GM12874 (cell line): ENCODE data around the gene SCGB2B2.

Experiments used
- CTCF ChIP-seq: IDR thresholded peaks from 2 replicates; pipeline ENCODE4 v1.5.1; 2011; ENCODE audit warnings: low read depth, mild to moderate bottlenecking, control low read depth, low read length, moderate library complexity; ENCODE audit not compliant: insufficient read depth

SCGB2B2 gene, protein sequence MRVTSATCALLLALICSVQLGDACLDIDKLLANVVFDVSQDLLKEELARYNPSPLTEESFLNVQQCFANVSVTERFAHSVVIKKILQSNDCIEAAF

GRCh38 chr19:34676697-34677385 lies at the start of gene SCGB2B2:
TSS of gene SCGB2B2 (minus strand) at chr19:34677159. CDS start at chr19:34594563, 82,596 bp downstream.
- no peak for TF ChIP-seq CTCF

GRCh38 chr19:34725400-34725799 lies 48.4 kb upstream of the SCGB2B2 start:
- no peak for TF ChIP-seq CTCF

DNA sequence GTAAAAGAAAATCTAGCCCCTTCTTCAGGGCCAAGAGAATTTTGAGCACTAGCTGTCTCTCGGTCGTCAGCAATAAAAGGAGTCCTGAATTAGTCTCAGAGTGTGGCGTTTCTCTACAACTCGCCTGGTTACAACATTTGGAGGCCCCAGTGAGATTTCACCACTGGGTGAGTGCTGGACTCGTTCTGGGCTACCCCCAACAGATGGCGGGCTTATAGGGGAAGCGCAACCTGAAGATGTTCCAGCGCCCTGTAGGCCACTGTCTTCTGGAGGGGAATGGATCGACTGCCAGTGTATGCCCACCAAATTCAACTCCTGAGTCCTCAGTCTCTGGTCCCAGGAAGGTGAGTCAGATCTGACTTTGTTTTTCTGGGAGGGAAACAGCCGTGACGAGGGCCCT lies 45.4 kb upstream of the SCGB2B2 start:
- no peak for TF ChIP-seq CTCF

DNA sequence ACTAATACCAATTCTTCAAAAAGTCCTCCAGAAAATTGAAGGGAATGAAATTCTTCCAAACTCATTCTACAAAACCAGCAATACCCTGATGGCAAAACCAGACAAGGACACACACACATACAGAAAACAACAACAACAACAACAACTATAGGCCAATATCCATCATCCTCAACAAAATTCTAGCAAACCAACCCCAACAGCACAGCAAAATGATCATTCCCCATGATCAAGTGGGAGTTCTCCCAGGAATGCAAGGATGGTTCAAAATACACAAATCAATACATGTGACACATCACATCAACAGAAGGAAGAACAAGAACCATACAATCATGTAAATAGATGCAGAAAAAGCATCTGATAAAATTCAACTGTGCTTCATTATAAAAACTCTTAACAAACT lies 38.4 kb upstream of the SCGB2B2 start:
- no peak for TF ChIP-seq CTCF

- no peak for TF ChIP-seq CTCF
These were observed 36.3 kb upstream of the SCGB2B2 start for GRCh38 chr19:34713262-34713637.

- TF ChIP-seq CTCF = peak; percentile 41; the same call in 1 of the 2 replicates
These were observed 35.7 kb upstream of the SCGB2B2 start for GRCh38 chr19:34712395-34713261.

DNA sequence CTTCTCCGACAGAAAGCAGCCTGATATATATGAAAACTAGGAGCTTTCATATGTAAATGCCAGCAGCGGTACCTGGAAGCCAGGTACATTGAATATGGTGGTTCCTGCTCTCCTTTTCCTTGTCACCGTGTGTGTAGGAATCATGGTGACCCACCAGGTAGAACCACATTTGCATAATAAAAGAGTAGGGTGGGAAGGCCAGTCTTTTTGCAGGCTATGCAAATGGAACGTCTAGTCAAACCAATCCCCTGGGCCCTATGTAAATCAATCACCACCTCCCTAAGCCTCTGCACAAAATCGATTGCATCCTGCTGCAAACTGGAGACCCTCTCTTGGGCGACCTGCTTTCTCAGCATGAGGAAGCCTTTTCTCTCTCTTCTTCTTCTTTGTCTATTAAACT lies 34.9 kb upstream of the SCGB2B2 start:
- TF ChIP-seq CTCF = no peak
